CD14-positive monocyte (primary cell): ENCODE measurements around the gene TMOD1. TPM values are rescaled to one million over a fixed set of nuclear protein-coding genes. Genes with fewer than 3 reads are reported as not detected.

Experiments used
- DNase-seq, 3 donors: peaks; one replicate each; pipeline ENCODE4 v3.0.0-alpha.2; 2011 to 2022
- H2AFZ ChIP-seq: 2 replicates; pipeline ENCODE4 v1.6.0; 2012; ENCODE audit warnings: mild to moderate bottlenecking, low read depth, low read length, inconsistent platforms; ENCODE audit not compliant: insufficient read depth, poor library complexity, severe bottlenecking
- H3K27ac ChIP-seq, 2 donors: 1 replicate in 1 of 2; 2 replicates in 1 of 2; pipeline ENCODE4 v1.5.1; 2012 to 2013; ENCODE audit warnings: low read length in 2 of 2, control low read depth in 1 of 2, inconsistent platforms in 1 of 2, low read depth in 1 of 2, mild to moderate bottlenecking in 1 of 2
- H3K27me3 ChIP-seq, 2 donors: one replicate each; pipeline versions ENCODE4 v1.6.0 to v1.6.1; 2011 to 2013; ENCODE audit warnings: low read length in 2 of 2; ENCODE audit not compliant: control insufficient read depth in 2 of 2, insufficient read depth in 2 of 2
- H3K36me3 ChIP-seq, 2 donors: replicated peaks in 1 of 2; 1 replicate in 1 of 2; 2 replicates in 1 of 2; pipeline versions ENCODE4 v1.5.1 to v1.6.1; 2012 to 2013; ENCODE audit warnings: low read length in 2 of 2, control low read depth in 1 of 2, inconsistent platforms in 1 of 2, mild to moderate bottlenecking in 1 of 2; ENCODE audit not compliant: insufficient read depth in 2 of 2, control insufficient read depth in 1 of 2
- H3K4me1 ChIP-seq, 2 donors: 1 replicate in 1 of 2; 2 replicates in 1 of 2; pipeline versions ENCODE4 v1.5.1 to v1.6.1; 2012 to 2013; ENCODE audit warnings: low read length in 2 of 2, control low read depth in 1 of 2, inconsistent platforms in 1 of 2, mild to moderate bottlenecking in 1 of 2, moderate library complexity in 1 of 2; ENCODE audit not compliant: insufficient read depth in 2 of 2, control insufficient read depth in 1 of 2
- H3K4me2 ChIP-seq: replicated peaks from 2 replicates; pipeline ENCODE3; 2012; ENCODE audit warnings: low read length, moderate library complexity, mild to moderate bottlenecking; ENCODE audit not compliant: poor library complexity, severe bottlenecking; ENCODE audit errors: extremely low read depth
- H3K4me3 ChIP-seq, 3 experiments: fragments of 200-600 bp in 1 of 3; sonication (generic) in 1 of 3; replicated peaks in 1 of 3; 1 replicate in 2 of 3; 2 replicates in 1 of 3; pipeline ENCODE4 v1.5.1; 2011 to 2013; ENCODE audit warnings: low read length in 3 of 3, mild to moderate bottlenecking in 3 of 3, control low read depth in 2 of 3, low read depth in 2 of 3, inconsistent platforms in 1 of 3, moderate library complexity in 1 of 3
- H3K79me2 ChIP-seq: 2 replicates; pipeline ENCODE4 v1.6.0; 2012; ENCODE audit warnings: mild to moderate bottlenecking, control low read depth, inconsistent platforms, low read length, moderate library complexity; ENCODE audit not compliant: insufficient read depth
- H3K9ac ChIP-seq: 2 replicates; pipeline ENCODE4 v1.6.0; 2017; ENCODE audit warnings: low read length, mild to moderate bottlenecking; ENCODE audit not compliant: insufficient read depth, poor library complexity, severe bottlenecking
- H3K9me3 ChIP-seq, 2 donors: replicated peaks in 1 of 2; 1 replicate in 1 of 2; 2 replicates in 1 of 2; pipeline versions ENCODE4 v1.5.1 to v1.6.1; 2012 to 2013; ENCODE audit warnings: low read length in 2 of 2, control low read depth in 1 of 2; ENCODE audit not compliant: control insufficient read depth in 1 of 2, insufficient read depth in 1 of 2
- H4K20me1 ChIP-seq: 2 replicates; pipeline ENCODE4 v1.6.0; 2012; ENCODE audit warnings: mild to moderate bottlenecking, low read length, control low read depth, moderate library complexity; ENCODE audit not compliant: insufficient read depth
- H3K27ac Mint-ChIP-seq, 7 donors: one replicate each; pipeline ENCODE4 v1.8.0; 2020; ENCODE audit warnings: mild to moderate bottlenecking in 7 of 7, mixed read lengths in 7 of 7, moderate library complexity in 6 of 7, inconsistent platforms in 2 of 7
- H3K27me3 Mint-ChIP-seq, 3 donors: one replicate each; pipeline ENCODE4 v1.8.0; 2021 to 2022; ENCODE audit warnings: low read depth in 3 of 3, mild to moderate bottlenecking in 3 of 3, mixed read lengths in 3 of 3, moderate library complexity in 3 of 3, inconsistent platforms in 1 of 3
- H3K36me3 Mint-ChIP-seq, 2 donors: one replicate each; pipeline ENCODE4 v1.8.0; 2020; ENCODE audit warnings: mixed read lengths in 2 of 2, inconsistent platforms in 1 of 2, mild to moderate bottlenecking in 1 of 2
- H3K4me1 Mint-ChIP-seq: one replicate; pipeline ENCODE4 v1.8.0; 2020; ENCODE audit warnings: mild to moderate bottlenecking, mixed read lengths
- H3K4me3 Mint-ChIP-seq, 2 donors: one replicate each; pipeline ENCODE4 v1.8.0; 2020; ENCODE audit warnings: mild to moderate bottlenecking in 2 of 2, mixed read lengths in 2 of 2, moderate library complexity in 1 of 2
- H3K9me3 Mint-ChIP-seq, 7 donors: one replicate each; pipeline ENCODE4 v1.8.0; 2020 to 2022; ENCODE audit warnings: mixed read lengths in 7 of 7, mild to moderate bottlenecking in 6 of 7, moderate library complexity in 6 of 7, inconsistent platforms in 2 of 7
- CTCF ChIP-seq: fragments of 200-600 bp; IDR thresholded peaks from one replicate; pipeline ENCODE4 v1.8.0; 2022; ENCODE audit warnings: antibody characterized with exemption, mild to moderate bottlenecking
- WGBS: methylation state at CpG from one replicate; pipeline ENCODE4 v1.1.5; 2013; ENCODE audit warnings: missing lambda C conversion rate; ENCODE audit not compliant: insufficient coverage; 5-methylcytosine and 5-hydroxymethylcytosine counted together
- intact Hi-C, 2 donors: fragments of 100-400 bp; cut with micrococcal nuclease; formaldehyde crosslinking; loops; one replicate each; pipeline versions ENCODE4 v1.15.0 to v1.15.1; 2023
- polyA plus RNA-seq, 3 donors: library from polyadenylated mRNA; depleted of rRNA in 1 of 3; unstranded in 2 of 3; stranded (reverse) in 1 of 3; fragments of 300-500 nt in 2 of 3; fragments of >200 nt in 1 of 3; fragmentation: Illumina TruSeq in 2 of 3; gene quantifications; 1 replicate in 2 of 3; 2 replicates in 1 of 3; pipeline ENCODE4 v1.2.3, GENCODE V29; 2012 to 2021

Gene TMOD1
- polyA plus RNA-seq, 3 donors = 0.09 to 0.81 (median 0.59) TPM

GRCh38 chr9:97623946-97624345 is 122.5 kb downstream of the TMOD1 start:
- Histone ChIP-seq H3K27me3 (no peaks in the 10 kb centered on the region), H3K4me3 (no peak overlapping the region), H3K4me1 (no peaks in the 10 kb centered on the region), H3K9ac (no peak overlapping the region), H3K79me2 (peaks cover 5% of the 10 kb centered on the region), H3K36me3 (peaks cover 17 to 61% of the 10 kb centered on the region in 2 donors), H4K20me1 (no peaks in the 10 kb centered on the region), H3K4me2 (no peak overlapping the region), H3K9me3 (no peaks in the 10 kb centered on the region), H2AFZ (no peak overlapping the region), H3K27ac (no peak overlapping the region)
- H3K4me3 Mint-ChIP-seq = no peak overlapping the region
- no CpG with 5 or more reads among the region's 1 CpG for WGBS
- no peaks in the 10 kb centered on the region for H3K27me3 Mint-ChIP-seq
- TF ChIP-seq CTCF = no peak
- H3K4me1 Mint-ChIP-seq = no peaks in the 10 kb centered on the region
- H3K9me3 Mint-ChIP-seq = peaks cover 0 to 6% (median 5%) of the 10 kb centered on the region in 7 donors
- peaks cover 46 to 49% of the 10 kb centered on the region in 2 donors for H3K36me3 Mint-ChIP-seq
- DNase-seq = no peak
- intact Hi-C loops = no loop called here
- no peak overlapping the region for H3K27ac Mint-ChIP-seq

GRCh38 chr9:97625620-97626019 is 124.2 kb downstream of the TMOD1 start:
- Histone ChIP-seq H3K27ac (no peak overlapping the region), H3K4me3 (no peak overlapping the region), H3K4me2 (no peak overlapping the region), H3K27me3 (no peaks in the 10 kb centered on the region), H3K9ac (no peak overlapping the region), H3K9me3 (no peaks in the 10 kb centered on the region), H3K36me3 (peaks cover 17 to 60% of the 10 kb centered on the region in 2 donors), H2AFZ (no peak overlapping the region), H3K4me1 (no peaks in the 10 kb centered on the region), H4K20me1 (no peaks in the 10 kb centered on the region), H3K79me2 (peaks cover 20% of the 10 kb centered on the region)
- WGBS = 100% methylated on average over 2 of the region's 3 CpGs
- Mint-ChIP-seq H3K4me1 (peaks cover 3% of the 10 kb centered on the region), H3K36me3 (peaks cover 42% of the 10 kb centered on the region in 2 donors), H3K9me3 (peaks cover 0 to 5% (median 2%) of the 10 kb centered on the region in 7 donors), H3K4me3 (no peak overlapping the region), H3K27me3 (no peaks in the 10 kb centered on the region), H3K27ac (no peak overlapping the region)
- no peak for TF ChIP-seq CTCF
- intact Hi-C loops = no loop called here
- DNase-seq = no peak
